Mammary epithelial cell (primary cell): Measurements from ENCODE around the gene CRAMP1.

ENCODE experiments used
- EZH2 ChIP-seq: IDR thresholded peaks from 2 replicates; pipeline ENCODE4 v1.6.1; 2012; ENCODE audit warnings: low read length, inconsistent platforms, borderline replicate concordance
- TF ChIP-seq, protein P1 (sequence below), 2 donors: IDR thresholded peaks in 1 of 2; conservative IDR thresholded peaks in 1 of 2; 2 replicates each; pipeline ENCODE4 v1.5.1; 2011 to 2012; ENCODE audit warnings: inconsistent platforms in 2 of 2, low read length in 2 of 2, mild to moderate bottlenecking in 2 of 2, control low read depth in 1 of 2, low read depth in 1 of 2; ENCODE audit not compliant: insufficient read depth in 1 of 2; ENCODE audit errors: extremely low read depth in 1 of 2

DNA sequence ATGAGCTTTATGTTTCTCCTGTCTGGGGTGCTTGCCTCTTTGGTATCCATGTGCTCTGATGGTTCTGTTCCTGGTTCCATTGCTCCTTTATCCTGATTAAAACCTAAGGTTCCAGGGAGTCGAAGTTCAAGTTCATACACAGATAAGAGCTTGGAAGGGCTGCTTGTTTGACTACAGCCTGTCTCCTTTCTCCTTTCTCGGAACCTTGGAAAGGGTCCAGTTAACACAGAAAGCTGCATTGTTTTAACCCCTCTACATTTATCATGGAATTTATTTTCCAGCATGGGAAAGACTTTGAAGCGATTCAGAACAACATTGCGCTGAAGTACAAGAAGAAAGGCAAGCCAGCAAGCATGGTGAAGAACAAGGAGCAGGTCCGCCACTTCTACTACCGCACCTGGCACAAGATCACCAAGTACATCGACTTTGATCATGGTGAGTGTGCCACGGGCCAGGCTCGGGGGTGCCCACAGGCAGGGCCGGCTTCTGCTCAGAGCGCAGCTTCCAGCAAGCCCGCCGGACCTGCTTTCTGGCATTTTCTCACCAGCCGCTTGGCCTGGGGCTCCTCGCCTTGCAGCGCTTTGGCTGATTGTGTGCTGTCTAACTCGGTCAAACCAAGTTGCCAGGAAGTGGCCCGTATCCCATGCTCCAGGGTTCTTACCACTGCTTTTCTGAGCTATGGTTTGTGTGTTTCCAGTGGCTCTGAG, 19.9 kb downstream of the CRAMP1 start:
- TF ChIP-seq, protein P1, sequence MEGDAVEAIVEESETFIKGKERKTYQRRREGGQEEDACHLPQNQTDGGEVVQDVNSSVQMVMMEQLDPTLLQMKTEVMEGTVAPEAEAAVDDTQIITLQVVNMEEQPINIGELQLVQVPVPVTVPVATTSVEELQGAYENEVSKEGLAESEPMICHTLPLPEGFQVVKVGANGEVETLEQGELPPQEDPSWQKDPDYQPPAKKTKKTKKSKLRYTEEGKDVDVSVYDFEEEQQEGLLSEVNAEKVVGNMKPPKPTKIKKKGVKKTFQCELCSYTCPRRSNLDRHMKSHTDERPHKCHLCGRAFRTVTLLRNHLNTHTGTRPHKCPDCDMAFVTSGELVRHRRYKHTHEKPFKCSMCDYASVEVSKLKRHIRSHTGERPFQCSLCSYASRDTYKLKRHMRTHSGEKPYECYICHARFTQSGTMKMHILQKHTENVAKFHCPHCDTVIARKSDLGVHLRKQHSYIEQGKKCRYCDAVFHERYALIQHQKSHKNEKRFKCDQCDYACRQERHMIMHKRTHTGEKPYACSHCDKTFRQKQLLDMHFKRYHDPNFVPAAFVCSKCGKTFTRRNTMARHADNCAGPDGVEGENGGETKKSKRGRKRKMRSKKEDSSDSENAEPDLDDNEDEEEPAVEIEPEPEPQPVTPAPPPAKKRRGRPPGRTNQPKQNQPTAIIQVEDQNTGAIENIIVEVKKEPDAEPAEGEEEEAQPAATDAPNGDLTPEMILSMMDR (conservative IDR thresholded peaks at IDR 0.05 in 1 of 2, IDR thresholded peaks at IDR 0.05 in 1 of 2; ENCODE audit: extremely low read depth in 1 of 2, insufficient read depth in 1 of 2, low read depth in 1 of 2, low read length in 2 of 2): no peak
- no peak for TF ChIP-seq EZH2
